KOPT-K1 (cell line): ENCODE data around the gene DCLK2.

Experiments used
- H3K27ac ChIP-seq: fragments of 200-600 bp; sonication (generic); 2 replicates; pipeline ENCODE4 v1.5.1; 2016; ENCODE audit warnings: antibody characterized with exemption, mild to moderate bottlenecking, low read depth, low read length; ENCODE audit not compliant: poor library complexity, severe bottlenecking
- H3K36me3 ChIP-seq: fragments of 200-600 bp; sonication (generic); 2 replicates; pipeline ENCODE4 v1.5.1; 2017; ENCODE audit warnings: antibody characterized with exemption, mild to moderate bottlenecking, low read length, moderate library complexity; ENCODE audit not compliant: insufficient read depth
- H3K9me3 ChIP-seq: fragments of 200-600 bp; sonication (generic); 2 replicates; pipeline ENCODE4 v1.5.1; 2017; ENCODE audit warnings: antibody characterized with exemption, low read length, mild to moderate bottlenecking; ENCODE audit not compliant: insufficient read depth, poor library complexity, severe bottlenecking

Gene DCLK2

GRCh38 chr4:150056569-150056968 lies 21.7 kb upstream of the DCLK2 start:
- H3K27ac ChIP-seq = no peak overlapping the region
- H3K36me3 ChIP-seq = no peaks in the 10 kb centered on the region
- no peaks in the 10 kb centered on the region for H3K9me3 ChIP-seq

GRCh38 chr4:150061086-150061776 lies 17.0 kb upstream of the DCLK2 start:
- no peaks in the 10 kb centered on the region for H3K36me3 ChIP-seq
- H3K9me3 ChIP-seq = no peaks in the 10 kb centered on the region
- H3K27ac ChIP-seq = no peak overlapping the region

DNA sequence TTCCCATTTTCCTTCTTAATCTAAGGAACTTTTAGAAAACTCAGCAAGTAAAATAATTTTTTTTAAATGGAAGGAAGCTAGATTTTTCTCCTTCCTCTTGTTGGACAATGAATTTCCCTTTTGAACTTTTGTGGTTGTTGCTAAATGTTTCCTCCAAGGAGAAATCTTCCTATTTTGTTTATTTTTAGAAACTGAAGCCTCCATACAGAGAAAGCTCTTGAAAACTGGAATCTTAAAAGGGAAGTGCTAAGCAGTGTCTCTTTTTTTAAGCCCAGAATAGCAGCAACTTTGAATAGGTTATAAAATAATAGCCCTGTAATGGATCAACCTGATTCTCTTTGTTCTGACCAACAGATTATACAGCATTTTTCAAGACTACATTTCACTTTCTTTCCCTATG lies 15.1 kb upstream of the DCLK2 start:
- H3K9me3 ChIP-seq = no peaks in the 10 kb centered on the region
- no peaks in the 10 kb centered on the region for H3K36me3 ChIP-seq
- H3K27ac ChIP-seq = no peak overlapping the region

GRCh38 chr4:150065740-150066139 lies 12.5 kb upstream of the DCLK2 start:
- Histone ChIP-seq H3K27ac (no peak overlapping the region), H3K36me3 (no peaks in the 10 kb centered on the region), H3K9me3 (no peaks in the 10 kb centered on the region)

DNA sequence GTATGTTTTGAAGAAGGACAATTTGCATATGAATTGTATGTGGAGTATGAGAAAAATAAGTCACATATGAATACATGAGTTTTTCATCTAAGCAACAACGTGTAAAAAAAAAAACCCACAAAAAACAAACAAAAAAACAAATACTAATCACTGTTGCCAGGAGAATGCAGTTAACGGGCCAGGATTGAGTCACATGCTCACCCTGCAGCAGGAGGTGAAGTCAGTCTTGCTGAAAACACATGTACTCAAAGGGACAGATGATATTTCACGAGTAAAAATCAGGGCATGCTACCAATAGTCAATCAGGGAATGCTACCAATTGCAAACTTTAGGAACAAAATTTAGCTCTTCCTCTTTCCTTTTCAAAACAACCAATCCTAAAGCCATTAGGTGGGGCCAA lies 10.4 kb upstream of the DCLK2 start:
- Histone ChIP-seq H3K27ac (no peak overlapping the region), H3K36me3 (no peaks in the 10 kb centered on the region), H3K9me3 (no peaks in the 10 kb centered on the region)

DNA sequence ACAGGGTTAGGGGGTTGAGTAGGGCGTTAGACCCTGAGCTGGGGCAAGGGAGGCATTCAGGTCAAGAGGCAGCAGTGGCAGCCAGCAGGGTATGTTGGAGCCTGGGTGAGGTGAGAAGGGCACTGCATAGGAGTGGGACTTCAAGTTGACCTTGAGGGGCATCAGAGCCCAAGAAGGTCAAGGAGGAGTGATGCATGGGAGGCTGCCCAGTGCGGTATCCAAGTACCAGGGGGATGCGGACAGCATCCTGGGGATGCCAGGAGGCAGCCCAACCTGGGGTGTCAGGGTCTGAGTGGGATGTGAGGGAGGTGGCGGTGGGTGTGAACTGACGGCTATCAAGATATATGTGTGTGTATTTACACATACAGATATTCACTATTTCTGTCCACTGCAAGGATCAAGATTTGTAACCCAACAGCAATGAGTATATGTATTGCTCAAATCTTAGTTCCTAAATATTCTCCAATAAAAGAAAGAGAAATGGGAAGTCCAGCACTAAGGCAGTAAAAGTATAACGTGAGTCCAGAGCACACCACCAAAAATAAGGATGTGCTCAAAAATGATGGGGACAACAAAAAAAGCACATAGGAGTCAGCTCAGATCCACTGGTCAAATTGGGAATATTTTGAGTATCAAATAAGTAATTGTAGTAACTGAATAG lies 9.8 kb upstream of the DCLK2 start:
- H3K27ac ChIP-seq = no peak overlapping the region
- no peaks in the 10 kb centered on the region for H3K36me3 ChIP-seq
- no peaks in the 10 kb centered on the region for H3K9me3 ChIP-seq

- Histone ChIP-seq H3K27ac (no peak overlapping the region), H3K9me3 (no peaks in the 10 kb centered on the region), H3K36me3 (no peaks in the 10 kb centered on the region)
Measured at GRCh38 chr4:150069353-150069752, 8.9 kb upstream of the DCLK2 start.

DNA sequence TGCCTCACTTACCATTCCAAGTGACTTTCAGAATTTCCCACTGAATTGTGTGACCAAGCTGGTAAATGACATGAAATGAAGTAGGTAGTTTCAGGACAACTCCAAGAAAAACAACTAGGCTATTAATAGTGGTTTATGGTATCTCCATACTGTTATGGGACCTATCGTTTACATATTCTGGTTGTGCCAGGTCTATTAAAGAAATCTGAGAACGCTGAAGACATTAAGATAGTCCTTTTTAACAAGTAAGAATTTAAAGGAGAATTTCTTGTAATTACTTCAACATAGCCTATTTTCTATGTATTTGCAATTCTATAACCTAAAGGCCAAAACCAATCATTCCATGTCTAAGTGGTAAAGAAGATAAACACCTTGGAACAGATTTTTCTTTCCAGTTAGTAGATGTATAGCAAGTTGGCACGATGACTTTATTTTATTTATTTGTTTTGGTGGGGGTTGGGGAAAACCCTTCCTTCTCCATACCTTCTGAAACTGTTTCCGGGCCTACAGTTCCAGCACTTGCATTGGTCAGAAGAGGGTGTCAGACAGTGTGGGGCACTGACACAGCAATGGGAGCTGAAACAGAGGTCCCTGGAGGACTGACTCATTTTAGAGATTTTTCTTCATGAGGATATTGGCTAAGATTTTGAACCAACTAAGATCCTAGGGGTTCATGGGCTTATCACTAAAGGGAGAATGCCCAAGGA lies 7.6 kb upstream of the DCLK2 start:
- no peaks in the 10 kb centered on the region for H3K9me3 ChIP-seq
- no peak overlapping the region for H3K27ac ChIP-seq
- no peaks in the 10 kb centered on the region for H3K36me3 ChIP-seq

DNA sequence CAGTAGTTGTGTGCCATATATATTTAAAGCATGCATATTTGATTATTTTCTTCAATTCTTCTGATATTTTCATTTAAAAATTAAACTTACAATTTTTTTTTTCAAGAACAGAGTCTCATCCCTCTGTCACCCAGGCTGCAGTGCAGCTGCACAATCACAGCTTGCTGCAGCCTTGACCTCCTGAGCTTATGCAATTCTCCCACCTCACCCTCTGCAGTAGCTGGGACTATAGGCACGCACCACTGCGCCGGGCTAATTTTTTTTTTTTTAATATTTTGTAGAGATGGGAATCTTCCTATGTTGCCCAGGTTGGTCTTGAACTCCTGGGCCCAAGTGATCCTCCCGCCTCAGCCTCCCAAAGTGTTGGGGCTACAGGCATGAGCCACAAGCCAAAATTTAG lies 5.8 kb upstream of the DCLK2 start:
- Histone ChIP-seq H3K36me3 (no peaks in the 10 kb centered on the region), H3K27ac (no peak overlapping the region), H3K9me3 (no peaks in the 10 kb centered on the region)

DNA sequence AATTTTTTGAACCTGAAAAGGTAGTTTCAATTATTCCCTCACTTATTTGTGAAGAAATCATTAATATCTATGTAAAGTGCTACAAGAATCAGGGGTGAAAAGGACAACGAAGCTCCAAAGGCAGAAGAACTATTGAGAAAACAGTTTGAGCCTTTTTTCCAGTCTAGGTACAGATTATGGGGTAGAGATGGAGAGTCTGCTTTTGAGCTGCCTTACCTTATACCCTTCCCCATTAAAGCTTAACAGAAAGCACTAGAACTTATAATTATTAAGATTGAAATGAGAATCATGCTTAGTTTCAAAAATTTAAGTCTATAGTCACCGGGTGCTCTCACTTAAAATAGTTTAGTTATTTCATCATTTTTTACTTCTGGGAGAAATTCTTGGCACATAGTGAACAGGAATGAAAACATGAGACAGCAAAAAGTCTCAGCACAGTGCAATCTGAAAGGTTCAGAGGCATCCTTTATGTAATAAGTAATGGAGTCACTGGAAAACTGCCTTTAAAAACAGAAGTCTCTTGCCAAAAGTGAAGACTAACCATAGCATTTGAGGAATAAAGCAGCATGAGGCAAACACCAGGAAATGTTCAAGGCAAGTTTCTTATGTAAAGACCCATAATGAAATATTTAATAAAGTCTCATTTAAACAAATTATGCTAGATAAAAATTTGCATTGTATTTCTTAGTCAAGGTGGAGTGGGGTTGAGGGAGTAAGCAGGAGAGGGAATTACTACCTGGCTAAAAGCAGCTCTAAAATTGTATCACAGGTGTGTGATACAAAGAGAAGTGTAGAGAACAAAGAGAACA lies 5.1 kb upstream of the DCLK2 start:
- no peaks in the 10 kb centered on the region for H3K36me3 ChIP-seq

GRCh38 chr4:150074064-150074463 lies 4.2 kb upstream of the DCLK2 start:
- Histone ChIP-seq H3K36me3 (no peaks in the 10 kb centered on the region), H3K9me3 (peaks cover 6% of the 10 kb centered on the region), H3K27ac (no peak overlapping the region)

More for the DNA sequence above, 5.1 kb upstream of the DCLK2 start:
- Histone ChIP-seq H3K27ac (no peak overlapping the region), H3K9me3 (no peaks in the 10 kb centered on the region)

GRCh38 chr4:150078579-150079080 lies 385 bp downstream of the DCLK2 start:
- H3K27ac ChIP-seq = no peak overlapping the region
- no peaks in the 10 kb centered on the region for H3K36me3 ChIP-seq
- peaks cover 11% of the 10 kb centered on the region for H3K9me3 ChIP-seq

- H3K36me3 ChIP-seq = no peaks in the 10 kb centered on the region
- no peak overlapping the region for H3K27ac ChIP-seq
- H3K9me3 ChIP-seq = peaks cover 11% of the 10 kb centered on the region
Measured at GRCh38 chr4:150079081-150079581, 886 bp downstream of the DCLK2 start.

GRCh38 chr4:150080337-150080736 lies 2.1 kb downstream of the DCLK2 start:
- H3K27ac ChIP-seq = no peak overlapping the region
- peaks cover 11% of the 10 kb centered on the region for H3K9me3 ChIP-seq
- no peaks in the 10 kb centered on the region for H3K36me3 ChIP-seq

DNA sequence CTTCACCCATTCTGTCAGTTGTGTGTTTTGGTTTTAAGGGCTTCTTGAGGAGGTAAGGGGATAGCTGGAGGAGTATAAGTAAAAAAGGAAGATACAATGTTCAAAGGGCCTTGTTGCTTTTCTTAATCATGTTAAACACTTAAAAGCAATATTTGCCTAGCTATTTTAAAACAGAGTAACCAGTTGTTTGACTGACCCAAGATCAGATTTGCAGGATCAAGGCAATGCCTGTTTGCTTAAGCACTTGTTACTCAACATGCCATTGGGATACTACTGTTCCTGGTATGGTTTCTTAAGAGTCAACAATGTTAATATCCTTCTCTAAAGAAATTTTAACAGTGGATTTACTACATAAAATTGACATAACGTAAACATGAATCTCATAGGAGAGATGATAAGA lies 2.6 kb downstream of the DCLK2 start:
- Histone ChIP-seq H3K9me3 (peaks cover 11% of the 10 kb centered on the region), H3K27ac (no peak overlapping the region), H3K36me3 (no peaks in the 10 kb centered on the region)
